Adrenal gland (tissue), 12 donors: Measurements from ENCODE around the gene KLHL2. TPM values are rescaled to one million over a fixed set of nuclear protein-coding genes. Genes with fewer than 3 reads are reported as not detected.
A peak's percentile ranks its signal among the peaks of the same experiment; 100 is the strongest.

Experiments
- DNase-seq, 7 donors: peaks; one replicate each; pipeline ENCODE4 v3.0.0-alpha.2; 2019 to 2020
- H3K27ac ChIP-seq, 5 donors: fragments of 200-600 bp; sonication (generic) in 4 of 5; 1 replicate in 3 of 5; 2 replicates in 2 of 5; pipeline versions ENCODE4 v1.5.1 to v1.8.0; 2016 to 2020; ENCODE audit warnings: mild to moderate bottlenecking in 1 of 5
- H3K27me3 ChIP-seq: fragments of 200-600 bp; 2 replicates; pipeline ENCODE4 v1.8.0; 2021
- H3K36me3 ChIP-seq, 2 donors: fragments of 200-600 bp; replicated peaks in 1 of 2; 1 replicate in 1 of 2; 2 replicates in 1 of 2; pipeline versions ENCODE4 v1.5.1 to v1.8.0; 2018 to 2022
- H3K4me1 ChIP-seq, 2 donors: fragments of 200-600 bp; replicated peaks in 1 of 2; 1 replicate in 1 of 2; 2 replicates in 1 of 2; pipeline versions ENCODE4 v1.5.1 to v1.8.0; 2018 to 2021
- H3K4me3 ChIP-seq, 4 donors: fragments of 200-600 bp; sonication (generic) in 3 of 4; one replicate each; pipeline ENCODE4 v1.5.1; 2016 to 2018
- H3K9me3 ChIP-seq, 3 donors: fragments of 200-600 bp; sonication (generic) in 1 of 3; replicated peaks in 1 of 3; 1 replicate in 2 of 3; 2 replicates in 1 of 3; pipeline versions ENCODE4 v1.5.1 to v1.8.0; 2016 to 2021
- POLR2A ChIP-seq, 2 donors: fragments of 450-650 bp; IDR thresholded peaks; one replicate each; pipeline ENCODE4 v1.6.1; 2017; ENCODE audit warnings: antibody characterized with exemption in 2 of 2, mild to moderate bottlenecking in 2 of 2, moderate library complexity in 1 of 2
- WGBS, 4 donors: extraction: QIAGEN DNeasy Blood & Tissue Kit in 2 of 4; methylation state at CpG; one replicate each; pipeline versions ENCODE4 v1.1.5 to v1.1.7; 2013 to 2017; 5-methylcytosine and 5-hydroxymethylcytosine counted together
- intact Hi-C, 2 donors: fragments of 100-400 bp; cut with DNase I; formaldehyde crosslinking; loops; one replicate each; pipeline versions ENCODE4 v1.14.1 to v1.15.0; 2022 to 2023
- polyA plus RNA-seq, 3 donors: library from polyadenylated mRNA; stranded (reverse); fragments of 200-250 nt in 2 of 3; fragments of 350-450 nt in 1 of 3; fragmentation: Illumina TruSeq in 1 of 3; extraction: RNeasy Lipid Tissue Mini Kit (QIAGEN cat#74804) in 1 of 3; gene quantifications; one replicate each; pipeline ENCODE4 v1.2.3, GENCODE V29; 2013 to 2014
- total RNA-seq, 9 donors: library from RNA; depleted of rRNA in 4 of 9; stranded (reverse); fragments of >200 nt in 4 of 9; fragments of 120-200 nt in 1 of 9; fragmentation: NEBNext Ultra II Directional in 1 of 9; extraction: Animal tissue kit (Norgen Biotek cat#: 25700) in 1 of 9; gene quantifications; one replicate each; pipeline versions ENCODE4 v1.1.0 to v1.2.4, GENCODE V29; 2013 to 2023
- TF ChIP-seq, protein P1 (sequence below), 6 experiments: fragments of 450-650 bp in 4 of 6; fragments of 200-600 bp in 2 of 6; sonication (generic) in 1 of 6; IDR thresholded peaks; 1 replicate in 5 of 6; 2 replicates in 1 of 6; pipeline versions ENCODE4 v1.5.1 to v1.8.0; 2016 to 2021; ENCODE audit warnings: antibody characterized with exemption in 6 of 6, mild to moderate bottlenecking in 2 of 6, moderate library complexity in 1 of 6
- donor health status: healthy with polysubstance abuse.
- donor health status: Bipolar disorder and iron deficiency.
- donor health status: DM: yes; HTN: yes; CAD: no.
- donor health status: DM: no; HTN: no; CAD: no.
- donor health status: DM: no; HTN: no; CAD: no.
- donor health status: DM: yes; HTN: yes; CAD: no.

The KLHL2 gene
- total and polyA plus RNA-seq, 12 donors, result 9.7 to 45.5 (median 25.2) TPM

- Histone ChIP-seq H3K36me3 (no peaks in the 10 kb centered on the region), H3K27me3 (no peaks in the 10 kb centered on the region), H3K27ac (peak overlapping the region in 1 of 5 donors; percentile 39), H3K4me3 (no peak overlapping the region), H3K4me1 (peaks cover 8 to 11% of the 10 kb centered on the region in 2 donors), H3K9me3 (no peaks in the 10 kb centered on the region)
- TF ChIP-seq, protein P1, sequence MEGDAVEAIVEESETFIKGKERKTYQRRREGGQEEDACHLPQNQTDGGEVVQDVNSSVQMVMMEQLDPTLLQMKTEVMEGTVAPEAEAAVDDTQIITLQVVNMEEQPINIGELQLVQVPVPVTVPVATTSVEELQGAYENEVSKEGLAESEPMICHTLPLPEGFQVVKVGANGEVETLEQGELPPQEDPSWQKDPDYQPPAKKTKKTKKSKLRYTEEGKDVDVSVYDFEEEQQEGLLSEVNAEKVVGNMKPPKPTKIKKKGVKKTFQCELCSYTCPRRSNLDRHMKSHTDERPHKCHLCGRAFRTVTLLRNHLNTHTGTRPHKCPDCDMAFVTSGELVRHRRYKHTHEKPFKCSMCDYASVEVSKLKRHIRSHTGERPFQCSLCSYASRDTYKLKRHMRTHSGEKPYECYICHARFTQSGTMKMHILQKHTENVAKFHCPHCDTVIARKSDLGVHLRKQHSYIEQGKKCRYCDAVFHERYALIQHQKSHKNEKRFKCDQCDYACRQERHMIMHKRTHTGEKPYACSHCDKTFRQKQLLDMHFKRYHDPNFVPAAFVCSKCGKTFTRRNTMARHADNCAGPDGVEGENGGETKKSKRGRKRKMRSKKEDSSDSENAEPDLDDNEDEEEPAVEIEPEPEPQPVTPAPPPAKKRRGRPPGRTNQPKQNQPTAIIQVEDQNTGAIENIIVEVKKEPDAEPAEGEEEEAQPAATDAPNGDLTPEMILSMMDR (IDR thresholded peaks at IDR 0.05), result no peak
- no peak for TF ChIP-seq POLR2A (IDR thresholded peaks at IDR 0.05)
- no peak for DNase-seq
- WGBS, 4 donors, result 86 to 100% (median 95%) methylated on average over 1 of the region's 1 CpG
- intact Hi-C loops, result no loop called here
These were observed 16.6 kb upstream of the KLHL2 start for GRCh38 chr4:165190591-165191347.

- Histone ChIP-seq H3K27me3 (no peaks in the 10 kb centered on the region), H3K9me3 (no peaks in the 10 kb centered on the region), H3K27ac (peak overlapping the region in 1 of 5 donors; percentile 22), H3K36me3 (no peaks in the 10 kb centered on the region), H3K4me1 (peaks cover 8 to 11% of the 10 kb centered on the region in 2 donors), H3K4me3 (no peak overlapping the region)
- no peak for DNase-seq
- intact Hi-C loops, result no loop called here
- TF ChIP-seq, protein P1 (IDR thresholded peaks at IDR 0.05), result no peak
- no peak for TF ChIP-seq POLR2A (IDR thresholded peaks at IDR 0.05)
- 49 to 56% (median 53%) methylated on average over 2 of the region's 2 CpGs for WGBS, 4 donors
These were observed 16.1 kb upstream of the KLHL2 start for GRCh38 chr4:165191348-165191656.

DNA sequence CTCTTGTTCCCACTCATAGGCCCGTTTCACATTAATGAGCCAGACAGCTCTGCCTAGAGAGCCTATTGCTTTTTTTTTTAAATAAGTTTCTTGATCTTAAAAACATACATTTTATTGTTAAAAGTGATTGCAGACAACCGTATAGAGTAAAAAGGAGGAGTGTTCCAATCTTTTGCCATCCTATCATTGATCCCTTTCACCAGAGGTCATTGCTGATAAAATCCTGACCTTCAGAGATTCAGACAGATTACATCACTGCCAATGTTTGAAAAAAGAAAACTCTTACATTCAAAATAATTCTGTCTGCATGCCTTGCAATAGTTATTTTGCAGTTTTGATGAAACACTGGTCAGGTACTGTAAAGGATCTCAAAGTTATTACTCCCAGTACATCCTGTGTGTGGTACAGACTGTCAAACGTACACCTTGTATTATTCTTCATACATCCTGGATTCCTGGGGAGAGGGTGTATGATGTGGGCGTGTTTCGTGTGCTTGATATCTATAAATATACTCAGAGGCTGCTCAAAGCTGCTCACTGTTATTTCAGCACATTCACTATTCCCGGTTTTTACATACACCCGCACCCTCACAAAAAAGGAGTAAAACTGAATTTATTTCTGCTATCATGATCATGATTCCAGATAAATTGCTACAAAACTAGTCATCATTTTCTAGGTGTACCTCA, 15.4 kb upstream of the KLHL2 start:
- no peak for DNase-seq
- no peaks in the 10 kb centered on the region for H3K36me3 ChIP-seq
- no peak for TF ChIP-seq POLR2A (IDR thresholded peaks at IDR 0.05)
- WGBS, 4 donors, result 51 to 67% (median 54%) methylated on average over 7 of the region's 7 CpGs
- no peaks in the 10 kb centered on the region for H3K27me3 ChIP-seq
- no peaks in the 10 kb centered on the region for H3K9me3 ChIP-seq
- peaks cover 8 to 11% of the 10 kb centered on the region in 2 donors for H3K4me1 ChIP-seq
- no peak overlapping the region for H3K4me3 ChIP-seq
- intact Hi-C loops, result no loop called here
- H3K27ac ChIP-seq, result no peak overlapping the region

GRCh38 chr4:165192500-165192898, 14.9 kb upstream of the KLHL2 start:
- H3K4me3 ChIP-seq, result no peak overlapping the region
- H3K27ac ChIP-seq, result no peak overlapping the region
- no peaks in the 10 kb centered on the region for H3K9me3 ChIP-seq
- DNase-seq, result no peak
- peaks cover 8 to 11% of the 10 kb centered on the region in 2 donors for H3K4me1 ChIP-seq
- H3K27me3 ChIP-seq, result no peaks in the 10 kb centered on the region
- no peaks in the 10 kb centered on the region for H3K36me3 ChIP-seq
- intact Hi-C loops, result no loop called here
- no peak for TF ChIP-seq POLR2A (IDR thresholded peaks at IDR 0.05)
- TF ChIP-seq, protein P1 (IDR thresholded peaks at IDR 0.05), result no peak
- WGBS, 4 donors, result 65 to 87% (median 78%) methylated on average over 1 of the region's 1 CpG
